Left cardiac atrium (tissue), 4 donors: ENCODE results near the gene FBXO42. TPM values are rescaled to one million over a fixed set of nuclear protein-coding genes. Genes with fewer than 3 reads are reported as not detected.

Experiments
- ATAC-seq, 2 donors: fragments of 200-7000 bp; cut with Tn5 transposase; one replicate each; pipeline ENCODE4 v1.9.1; 2020; ENCODE audit warnings: mild to moderate bottlenecking in 2 of 2, moderate library complexity in 2 of 2
- DNase-seq: peaks from one replicate; pipeline ENCODE4 v3.0.0-alpha.2; 2020
- intact Hi-C, 2 donors: fragments of 100-400 bp; cut with DNase I; formaldehyde crosslinking; loops; one replicate each; pipeline versions ENCODE4 v1.14.1 to v1.15.1; 2022 to 2023
- long read RNA-seq: library from polyadenylated mRNA; unstranded; transcript quantifications from one replicate; pipeline ENCODE4 v2.0.0, GENCODE V29; 2021
- total RNA-seq, 2 donors: library from RNA; stranded (reverse); fragmentation: NEBNext Ultra II Directional; extraction: Animal tissue kit (Norgen Biotek cat#: 25700); gene quantifications; one replicate each; pipeline ENCODE4 v1.2.1, GENCODE V29; 2021
- donor health status: DM: no; HTN: yes; CAD: no.
- donor health status: DM: no; HTN: yes; CAD: no; lungs with severe emphysema.
- donor health status: DM: yes; HTN: yes; CAD: no.
- donor health status: Dilated cardiomyopathy.

Gene FBXO42
- 10 to 100 TPM; 14.1 to 15.1 TPM for total RNA-seq
- long read RNA-seq, full-length matches to known transcripts, result 24 of 33 reads
- long read RNA-seq, partial matches to known transcripts, result 0 of 33 reads
- long read RNA-seq, other reads (novel, unspliced or antisense), result 9 of 33 reads

GRCh38 chr1:16351994-16352841, at the start of gene FBXO42:
Gene FBXO42, minus strand, starts transcription at chr1:16352480. Its CDS starts 37,062 bp downstream, at chr1:16315418.
- ATAC-seq (peak; percentile 98 to 99), DNase-seq (peak; percentile 91)
- intact Hi-C loops, result loop anchor here in 1 of 2 donors (10.0 kb wide), 1 partner anchor 107 kb away; no protein-coding TSS in a partner anchor

GRCh38 chr1:16398371-16398953, 46.2 kb upstream of the FBXO42 start:
- no peak for DNase-seq
- no peak for ATAC-seq
- intact Hi-C loops, result no loop called here

- DNase-seq, result no peak
- no peak for ATAC-seq
- intact Hi-C loops, result no loop called here
Measured at GRCh38 chr1:16397120-16397519, 44.8 kb upstream of the FBXO42 start.

GRCh38 chr1:16396591-16396990, 44.3 kb upstream of the FBXO42 start:
- intact Hi-C loops, result no loop called here
- ATAC-seq, result peak; percentile 31 to 62
- DNase-seq, result peak; percentile 56

- intact Hi-C loops, result no loop called here
- no peak for ATAC-seq
- no peak for DNase-seq
Measured at GRCh38 chr1:16394977-16395376, 42.7 kb upstream of the FBXO42 start.

- intact Hi-C loops, result no loop called here
- DNase-seq (no peak), ATAC-seq (no peak)
Measured at GRCh38 chr1:16393570-16394521, 41.6 kb upstream of the FBXO42 start.

GRCh38 chr1:16392740-16393569, 40.7 kb upstream of the FBXO42 start:
- peak; percentile 10 to 19 for ATAC-seq
- intact Hi-C loops, result no loop called here
- DNase-seq, result no peak

GRCh38 chr1:16391411-16391810, 39.1 kb upstream of the FBXO42 start:
- no peak for DNase-seq
- intact Hi-C loops, result no loop called here
- no peak for ATAC-seq

- ATAC-seq (peak; percentile 34 to 51), DNase-seq (no peak)
- intact Hi-C loops, result no loop called here
Measured at GRCh38 chr1:16387201-16388188, 35.2 kb upstream of the FBXO42 start.

GRCh38 chr1:16386454-16387113, 34.3 kb upstream of the FBXO42 start:
- intact Hi-C loops, result no loop called here
- DNase-seq (peak; percentile 45), ATAC-seq (peak; percentile 62 to 90)

GRCh38 chr1:16385659-16386453, 33.6 kb upstream of the FBXO42 start:
- intact Hi-C loops, result no loop called here
- peak in 1 of 2 donors; percentile 6 for ATAC-seq

GRCh38 chr1:16383888-16384287, 31.6 kb upstream of the FBXO42 start:
- ATAC-seq (no peak), DNase-seq (no peak)
- intact Hi-C loops, result no loop called here

More at GRCh38 chr1:16385659-16386453, 33.6 kb upstream of the FBXO42 start:
- no peak for DNase-seq

GRCh38 chr1:16380868-16381267, 28.6 kb upstream of the FBXO42 start:
- ATAC-seq (no peak), DNase-seq (no peak)
- intact Hi-C loops, result no loop called here

- intact Hi-C loops, result no loop called here
- DNase-seq (no peak), ATAC-seq (no peak)
Measured at GRCh38 chr1:16378443-16378842, 26.2 kb upstream of the FBXO42 start.

GRCh38 chr1:16376971-16377370, 24.7 kb upstream of the FBXO42 start:
- no peak for ATAC-seq
- intact Hi-C loops, result no loop called here

More at GRCh38 chr1:16376971-16377370, 24.7 kb upstream of the FBXO42 start:
- DNase-seq, result no peak
